ENCODE data around the gene ZFYVE19.
A peak's percentile ranks its signal among the peaks of the same experiment; 100 is the strongest.

Gene ZFYVE19

DNA sequence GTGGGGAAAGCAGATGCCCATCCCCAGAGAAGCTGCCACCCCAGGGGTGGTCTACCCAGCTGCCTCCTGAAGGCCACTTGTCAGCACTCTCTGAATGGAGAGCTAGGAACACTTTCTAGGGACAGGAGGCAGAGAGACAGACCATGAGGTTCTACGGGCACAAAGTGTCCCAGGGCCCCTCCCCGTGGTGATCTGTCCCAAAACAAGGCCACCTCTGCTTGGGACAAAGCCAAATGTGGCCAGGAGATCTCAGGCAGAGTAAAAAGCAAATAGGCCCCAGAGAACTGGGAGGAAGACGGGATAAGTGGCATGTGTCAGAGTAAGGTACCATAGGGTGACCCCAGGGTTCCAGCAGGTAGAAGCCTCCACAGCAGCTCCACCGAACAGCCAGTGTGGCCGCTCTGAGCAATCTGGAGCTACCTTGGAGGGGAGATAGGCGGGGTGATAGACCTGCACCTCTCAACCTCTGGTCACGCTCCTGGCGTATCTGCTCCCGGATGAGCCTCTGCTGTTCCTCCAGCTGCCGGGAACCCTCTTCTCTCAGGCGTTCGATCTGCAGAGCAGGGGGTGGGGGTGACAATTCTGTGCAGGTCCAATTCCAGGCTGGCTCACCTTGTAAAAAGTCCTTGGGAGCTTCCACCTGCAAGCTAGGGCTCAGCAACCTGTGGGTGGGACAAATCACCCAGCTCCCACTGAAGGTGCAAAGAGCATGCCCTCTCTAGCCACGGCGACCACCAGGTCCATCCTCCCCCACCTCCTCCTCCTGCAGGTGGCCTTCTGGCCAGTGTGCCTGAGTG lies 31.0 kb upstream of the ZFYVE19 start:
- DNase-seq = no peak

DNA sequence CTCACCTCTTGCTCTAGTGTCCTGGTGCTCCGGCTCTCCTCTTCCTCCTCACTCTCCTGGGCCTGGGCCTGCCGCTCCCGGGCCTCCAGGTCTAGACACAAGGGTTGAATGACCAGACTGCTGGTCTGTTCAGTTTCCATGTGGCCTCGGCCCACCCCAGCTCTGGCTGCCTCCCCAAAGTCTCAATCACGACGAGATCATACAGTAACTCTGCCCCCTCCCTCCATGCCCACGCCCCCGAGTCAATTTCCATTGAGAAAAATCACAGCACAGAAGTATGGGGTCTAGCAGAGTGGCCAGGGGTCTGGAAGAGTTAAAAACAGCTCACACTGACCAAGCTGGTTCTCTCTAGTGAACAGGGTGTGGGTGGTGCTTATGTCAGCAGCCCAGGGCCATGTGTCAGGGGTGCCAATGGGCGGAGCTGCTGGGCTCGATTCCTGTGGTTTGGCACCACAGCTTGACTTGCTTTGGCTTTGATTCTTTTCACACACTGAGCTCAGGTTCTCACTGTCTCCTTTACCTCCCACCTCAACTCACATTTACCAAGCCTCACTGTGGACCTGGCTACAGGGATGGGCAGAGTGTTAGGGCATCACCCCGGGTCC lies 30.2 kb upstream of the ZFYVE19 start:
- DNase-seq = peak; percentile 63 to 83 (median 80)

DNA sequence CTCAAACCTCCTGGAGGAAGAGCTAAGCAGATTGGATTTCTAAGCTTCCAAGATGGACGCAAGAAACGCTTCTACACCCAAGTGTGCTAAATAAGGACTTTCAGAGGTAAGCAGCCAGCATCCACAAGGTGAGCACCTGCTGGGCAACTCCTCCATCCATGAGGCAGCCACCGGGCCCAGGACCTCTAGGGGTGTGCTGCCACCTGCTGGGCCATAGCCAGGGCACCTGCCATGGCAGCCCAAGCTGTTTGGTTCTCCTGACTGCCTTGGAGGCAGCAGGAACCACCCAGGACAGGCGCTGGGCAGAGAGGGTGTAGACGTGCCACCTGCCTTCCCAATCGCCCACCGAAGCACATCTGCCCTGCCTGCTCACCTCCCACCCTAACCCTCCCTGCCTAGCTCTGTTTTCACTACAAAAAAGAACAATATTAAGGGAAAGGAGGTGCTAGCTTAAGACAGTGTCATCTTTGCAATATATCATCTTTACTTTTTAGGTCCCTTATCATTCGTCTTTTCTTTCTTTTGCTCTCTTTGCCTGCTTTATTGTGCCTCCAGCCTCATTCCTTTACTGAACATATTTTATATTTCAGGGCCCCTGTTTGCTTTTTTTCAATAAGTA lies 24.2 kb upstream of the ZFYVE19 start:
- peak; percentile 52 to 79 (median 68) for DNase-seq

DNA sequence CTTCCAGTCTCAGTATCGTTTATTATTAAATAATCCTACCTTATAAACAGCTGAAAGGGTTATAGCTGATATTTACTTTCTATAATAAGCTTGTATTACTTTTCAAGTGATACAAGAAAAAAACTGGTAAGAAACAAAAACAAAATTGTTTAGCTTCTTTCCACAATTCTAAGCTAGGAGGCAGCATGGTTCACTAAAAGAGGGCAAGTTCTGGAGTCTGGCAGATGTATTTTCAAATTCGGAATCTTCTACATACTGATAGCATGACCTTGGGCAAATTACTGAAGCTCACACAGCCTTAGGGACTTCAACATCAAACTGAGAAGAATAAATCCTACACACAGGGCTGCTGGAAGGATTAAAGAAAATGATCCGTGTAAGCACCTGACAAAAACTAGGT lies 21.7 kb upstream of the ZFYVE19 start:
- no peak for DNase-seq

DNA sequence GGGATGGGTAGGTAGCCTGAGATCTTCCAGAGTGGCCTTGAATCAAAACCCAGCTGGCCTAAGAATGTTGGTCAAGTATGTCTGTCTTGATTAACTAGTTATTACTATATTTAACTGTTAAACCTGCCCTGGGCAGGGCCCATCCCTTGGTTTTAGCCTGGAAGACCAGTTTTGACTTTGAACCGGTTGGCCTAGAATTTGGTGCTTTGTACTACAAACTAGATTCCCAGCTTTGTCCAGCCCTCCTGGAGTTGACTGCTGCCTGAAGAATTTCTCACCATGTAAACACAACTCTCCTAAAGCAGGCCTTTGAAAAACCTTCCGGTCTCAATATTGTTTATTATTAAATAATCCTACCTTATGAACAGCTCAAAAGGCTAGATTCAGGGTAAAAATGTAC lies 21.1 kb upstream of the ZFYVE19 start:
- no peak for DNase-seq

DNA sequence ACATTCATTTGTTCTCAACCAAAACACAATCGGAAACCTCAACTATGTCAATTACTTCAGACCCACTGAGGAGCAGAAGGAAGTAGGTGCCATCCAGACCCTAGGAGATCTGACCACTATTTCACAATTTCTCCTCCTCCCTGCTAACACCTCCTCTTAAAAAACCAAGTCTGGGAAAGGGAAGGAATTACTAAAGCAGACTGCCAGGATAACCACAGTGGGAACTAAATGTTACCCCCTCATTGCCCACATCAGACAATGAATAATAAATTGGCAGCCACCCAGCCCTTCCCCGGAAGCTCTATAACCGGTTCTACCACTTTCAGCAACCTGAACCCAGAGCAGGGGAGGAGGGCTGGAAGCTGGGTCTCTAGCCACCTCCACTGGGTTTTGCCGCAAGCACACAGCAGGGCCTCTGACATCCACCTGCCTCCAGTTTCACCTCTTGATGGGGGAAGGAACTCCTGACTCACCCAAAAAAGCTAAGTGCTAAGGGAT lies 19.5 kb upstream of the ZFYVE19 start:
- DNase-seq = peak; percentile 37 to 55 (median 50)

DNA sequence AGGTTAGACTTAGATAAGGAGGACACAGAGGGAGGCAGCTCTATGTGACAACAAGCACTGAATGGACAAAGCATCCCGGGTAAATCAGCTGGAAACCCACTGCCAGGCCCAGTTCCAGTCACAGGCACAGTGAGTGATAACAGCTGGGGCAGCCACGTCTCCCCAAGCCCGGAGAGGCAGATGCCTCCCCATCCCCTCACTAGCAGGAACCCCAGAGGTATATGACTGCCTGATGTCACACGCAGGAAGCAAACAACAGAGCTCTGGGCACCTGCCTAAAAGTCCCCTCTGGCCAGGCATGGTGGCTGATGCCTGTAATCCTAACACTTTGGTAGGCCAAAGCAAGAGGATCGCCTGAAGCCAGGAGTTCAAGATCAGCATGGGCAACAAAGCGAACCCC lies 18.9 kb upstream of the ZFYVE19 start:
- DNase-seq = no peak

DNA sequence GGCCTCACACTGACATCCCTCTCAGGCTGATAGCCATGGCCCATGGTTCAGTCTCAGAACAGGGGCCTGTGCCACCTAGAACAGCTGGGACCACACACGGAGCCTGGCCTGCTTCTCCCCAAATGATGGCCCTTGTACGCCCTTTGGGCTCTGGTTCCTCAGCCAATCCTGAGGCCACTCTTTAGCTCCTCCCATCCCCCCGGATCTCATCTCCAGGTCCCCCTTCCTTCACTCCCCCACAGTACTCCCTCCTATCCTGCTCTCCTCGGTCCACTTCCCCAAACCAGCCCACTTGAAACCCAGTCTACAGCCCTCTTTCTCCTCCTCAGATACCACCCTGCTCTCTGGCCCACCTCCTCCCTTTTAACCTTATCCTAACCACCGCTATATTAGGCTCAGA lies 17.8 kb upstream of the ZFYVE19 start:
- no peak for DNase-seq

DNA sequence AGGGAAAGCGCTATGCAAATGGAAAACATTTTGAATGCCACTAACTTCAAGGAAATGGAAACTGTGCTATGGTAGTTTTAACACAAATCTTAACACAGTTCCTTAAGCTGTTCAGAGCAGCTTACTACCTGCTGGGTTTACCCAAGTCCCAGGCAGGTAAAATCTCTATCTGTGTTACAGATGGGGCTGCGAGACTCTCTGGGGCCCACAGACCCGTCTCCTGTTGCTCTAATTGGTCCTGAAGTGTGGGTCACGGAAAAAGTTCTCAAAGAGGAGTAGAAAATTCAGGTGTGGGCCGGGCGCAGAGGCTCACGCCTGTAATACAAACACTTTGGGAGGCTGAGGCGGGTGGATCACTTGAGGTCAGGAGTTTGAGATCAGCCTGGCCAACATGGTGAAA lies 16.9 kb upstream of the ZFYVE19 start:
- DNase-seq = no peak

DNA sequence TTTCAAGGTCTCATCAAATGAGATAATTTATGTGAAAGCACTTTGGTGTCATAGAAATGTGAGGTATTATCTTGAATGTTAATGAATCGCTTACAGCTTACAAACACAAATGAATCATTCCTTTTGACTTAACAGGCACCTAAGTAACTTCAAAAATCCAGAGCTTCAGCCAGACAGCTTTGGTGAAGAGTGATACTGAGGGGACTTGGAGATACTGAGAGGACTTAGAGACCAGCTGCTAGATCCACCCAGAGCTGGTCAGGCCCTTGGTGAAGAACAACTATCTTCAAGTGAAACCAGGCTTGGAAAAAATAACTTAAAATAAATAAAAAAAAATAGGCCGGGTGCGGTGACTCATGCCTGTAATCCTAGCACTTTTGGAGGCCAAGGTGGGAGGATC lies 16.2 kb upstream of the ZFYVE19 start:
- DNase-seq = no peak

DNA sequence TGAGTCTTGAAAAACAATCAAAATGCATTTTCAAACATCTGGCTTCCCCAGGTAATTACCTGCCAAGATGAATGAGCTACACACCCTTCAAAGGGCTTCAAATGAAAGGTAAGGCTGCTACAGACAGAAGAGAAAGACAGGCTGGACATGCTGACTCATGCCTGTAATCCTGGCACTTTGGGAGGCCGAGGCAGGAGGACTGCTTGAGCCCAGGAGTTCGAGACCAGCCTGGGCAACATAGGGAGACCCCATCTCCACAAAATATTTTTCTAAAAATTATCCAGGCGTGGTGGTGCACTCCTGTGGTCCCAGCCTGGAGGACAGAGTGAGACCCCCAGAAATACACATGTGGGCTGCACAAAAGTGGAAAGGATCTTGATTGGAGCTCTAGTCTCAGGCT lies 14.5 kb upstream of the ZFYVE19 start:
- DNase-seq = no peak

DNA sequence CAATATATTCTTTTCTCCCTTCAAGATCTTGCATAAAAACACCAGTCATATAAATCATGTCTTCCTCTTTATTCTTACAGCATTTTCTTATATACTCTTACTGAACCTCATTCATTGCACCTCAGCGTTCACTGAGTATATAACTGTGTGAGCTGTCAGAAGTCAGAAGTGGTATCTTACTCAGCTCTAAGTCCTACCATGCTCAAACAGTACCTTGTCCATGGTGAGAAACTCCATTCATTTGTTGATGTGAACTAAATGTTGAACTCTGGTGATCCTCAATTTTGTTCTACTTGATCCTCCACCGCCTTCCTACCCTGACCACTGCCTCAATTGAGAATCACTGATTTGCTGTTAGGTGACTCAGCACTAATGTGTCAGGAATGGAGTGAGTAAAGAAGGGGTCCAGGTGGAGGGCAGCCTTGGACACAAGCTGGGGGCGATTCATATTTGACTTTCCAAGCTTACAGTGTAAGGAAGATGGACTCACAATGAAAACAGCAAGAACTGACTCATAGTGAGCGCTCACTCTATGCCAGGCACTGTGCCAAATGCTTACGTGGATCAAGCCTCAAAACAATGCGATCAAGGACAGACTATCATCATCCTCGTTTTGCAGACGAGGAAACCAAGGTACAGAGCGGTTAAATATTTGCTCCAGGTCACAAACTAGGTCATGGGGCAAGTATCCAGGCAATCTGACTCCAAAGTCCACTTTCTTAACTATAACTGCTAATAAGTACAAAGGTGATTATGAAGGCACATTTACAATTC lies 13.5 kb upstream of the ZFYVE19 start:
- peak; percentile 41 to 54 (median 49) for DNase-seq

DNA sequence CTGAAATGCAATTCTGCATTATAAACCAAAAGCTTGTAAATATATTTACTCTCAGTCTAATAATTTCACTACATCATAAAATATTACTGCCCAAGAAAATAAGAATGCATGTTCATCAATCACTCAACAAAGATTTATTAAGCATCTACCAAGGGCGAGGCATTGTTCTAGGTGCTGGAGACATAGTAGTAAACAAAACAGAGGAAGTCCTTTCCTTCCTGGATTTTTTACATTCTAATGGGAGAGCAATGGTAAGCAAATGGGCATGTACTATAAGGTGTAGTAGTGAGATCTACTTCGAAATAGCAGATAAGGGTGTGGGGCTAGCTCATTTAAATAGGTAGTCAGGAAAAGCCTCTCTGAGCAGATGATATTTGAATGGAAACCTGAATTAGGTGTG lies 10.8 kb upstream of the ZFYVE19 start:
- no peak for DNase-seq

DNA sequence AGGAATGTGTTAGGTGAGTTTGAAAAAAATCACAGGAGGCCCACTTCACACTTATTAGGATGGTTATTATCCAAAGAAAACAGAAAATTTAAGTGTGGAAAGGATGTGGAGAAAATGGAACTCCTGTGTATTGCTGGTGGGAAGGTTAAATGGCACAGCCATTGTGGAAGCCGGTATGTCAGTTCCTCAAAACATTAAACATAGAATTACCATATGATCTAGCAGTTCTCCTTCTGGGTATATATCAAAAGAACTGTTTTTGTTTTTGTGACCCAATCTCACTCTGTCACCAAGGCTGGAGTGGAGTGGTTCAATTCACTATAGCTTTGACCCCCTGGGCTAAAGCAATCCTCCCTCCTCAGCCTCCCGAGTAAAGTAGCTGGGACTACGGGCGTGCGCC lies 10.4 kb upstream of the ZFYVE19 start:
- peak; percentile 40 to 68 (median 54) for DNase-seq

DNA sequence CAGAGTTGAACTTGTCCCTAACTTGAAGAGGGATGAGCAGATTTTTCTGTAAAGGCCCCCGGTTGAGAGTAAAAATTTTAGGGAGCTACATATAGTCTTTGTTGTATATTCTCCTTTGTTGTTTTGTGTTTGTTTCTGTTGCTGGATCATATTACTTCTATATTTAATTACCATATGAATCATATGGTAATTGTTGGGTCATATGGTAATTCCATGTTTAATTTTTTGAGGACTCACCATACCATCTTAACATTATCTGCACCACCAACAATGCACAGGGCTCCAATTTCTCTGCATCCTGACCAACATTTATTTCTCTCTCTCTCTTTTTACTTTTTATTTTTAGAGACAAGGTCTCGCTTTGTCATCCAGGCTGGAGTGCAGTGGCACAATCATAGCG lies 7.4 kb upstream of the ZFYVE19 start:
- DNase-seq = no peak

DNA sequence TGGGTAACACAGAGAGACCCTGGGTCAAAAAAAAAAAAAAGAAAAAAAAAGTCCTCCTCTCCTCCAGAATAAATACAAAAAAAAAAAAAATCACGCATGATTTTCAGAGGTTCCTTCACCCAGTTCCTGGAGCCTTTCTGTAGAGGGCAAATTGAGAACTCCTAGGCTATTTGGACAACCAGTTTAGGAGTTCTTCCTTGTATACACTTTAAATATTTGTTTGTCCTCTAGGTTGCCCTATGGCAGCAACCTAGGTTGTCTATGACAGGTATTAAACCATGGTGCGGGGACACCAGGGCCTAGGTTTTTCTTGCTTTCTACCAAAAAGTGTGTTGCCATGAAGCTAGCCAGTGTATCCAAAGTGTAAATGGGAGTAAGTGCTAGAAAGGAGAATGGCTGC lies 3.8 kb upstream of the ZFYVE19 start:
- DNase-seq = no peak

DNA sequence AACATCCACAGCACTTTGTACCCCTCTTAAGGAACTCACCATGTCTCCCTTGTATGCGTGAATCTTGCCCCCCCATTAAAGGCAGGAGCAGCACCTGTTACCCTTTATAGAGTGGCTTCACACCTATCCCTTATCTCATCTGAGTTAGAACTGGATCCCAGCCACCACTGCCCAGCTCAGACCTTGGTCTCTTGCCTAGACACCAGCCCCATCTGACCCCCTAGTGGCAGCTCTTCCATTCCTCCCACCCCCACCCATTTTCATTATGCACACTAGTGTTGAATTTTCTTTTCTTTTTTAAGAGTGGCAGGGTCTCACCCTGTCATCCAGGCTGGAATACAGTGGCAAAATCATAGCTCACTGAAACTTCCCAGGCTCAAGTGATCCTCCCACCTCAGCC lies 3.2 kb upstream of the ZFYVE19 start:
- DNase-seq = no peak

DNA sequence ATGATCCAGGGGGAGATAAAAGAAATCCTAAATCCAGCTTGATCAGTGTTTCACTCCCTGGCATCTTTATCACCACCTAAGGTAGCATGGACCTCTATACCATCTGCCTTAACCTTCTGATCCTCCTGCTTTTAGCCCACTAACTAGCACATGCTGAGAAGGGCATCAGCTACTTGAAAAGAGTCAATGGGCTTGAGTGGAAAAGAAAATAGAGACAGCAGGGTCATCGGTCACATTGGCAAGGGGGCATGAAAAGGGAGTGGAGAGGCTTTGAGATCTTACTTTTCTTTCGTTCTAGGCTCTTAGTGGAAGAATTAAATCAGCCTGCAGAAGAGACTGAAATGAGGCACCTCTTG lies 239 bp upstream of the ZFYVE19 start:
- DNase-seq = no peak

DNA sequence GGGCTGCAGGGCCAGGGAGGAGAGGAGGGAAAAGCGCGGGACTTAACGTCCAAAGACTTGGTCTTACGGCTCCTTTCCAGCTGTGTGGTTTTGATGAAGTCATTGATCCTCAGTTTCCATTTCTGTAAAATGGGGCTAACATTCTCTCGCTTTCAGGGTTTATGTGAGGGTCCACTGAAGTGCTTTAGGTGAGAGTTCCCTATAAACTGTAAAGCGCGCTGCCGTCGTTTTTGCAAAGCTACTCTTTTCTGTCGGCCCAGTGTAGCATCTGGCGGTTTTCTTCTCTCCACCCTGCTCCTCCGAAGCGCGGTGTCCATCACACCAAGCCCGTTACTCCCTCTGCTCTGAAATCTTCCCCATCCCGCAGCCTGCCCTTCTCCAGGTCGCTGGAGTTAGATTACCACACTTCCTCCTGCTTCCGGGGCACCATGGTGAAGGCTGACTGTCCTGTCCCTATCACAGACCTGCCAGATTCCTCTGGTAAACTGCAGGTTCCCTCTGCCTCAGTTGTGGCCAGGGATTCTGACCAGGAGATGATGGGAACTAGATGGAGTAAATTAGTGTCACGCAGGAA lies 1.1 kb downstream of the ZFYVE19 start:
- peak in 1 of 4 experiments; percentile 41 for DNase-seq

DNA sequence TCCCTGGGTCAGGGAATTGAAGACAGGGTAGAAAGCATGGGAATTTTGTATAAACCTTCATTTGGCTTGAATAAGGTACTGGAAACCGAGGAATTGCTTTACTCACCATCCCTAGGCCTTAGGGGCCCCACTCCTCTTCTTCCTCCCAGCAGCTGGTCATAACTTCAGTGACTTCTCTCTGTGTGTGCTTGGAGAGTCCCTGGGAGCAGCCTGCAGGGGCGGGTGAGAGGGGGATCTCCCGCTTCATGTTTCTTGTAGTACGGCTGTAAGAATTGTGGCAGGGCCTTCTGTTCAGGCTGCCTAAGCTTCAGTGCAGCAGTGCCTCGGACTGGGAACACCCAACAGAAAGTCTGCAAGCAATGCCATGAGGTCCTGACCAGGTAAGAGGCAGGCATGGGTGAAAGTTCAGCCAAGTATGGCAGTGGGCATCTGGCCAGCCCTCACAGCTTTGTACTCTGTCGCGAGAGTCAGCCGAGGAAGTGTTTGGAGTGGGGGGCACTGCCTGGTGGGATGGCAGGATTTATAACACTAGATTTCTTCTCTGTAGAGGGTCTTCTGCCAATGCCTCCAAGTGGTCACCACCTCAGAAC lies 2.1 kb downstream of the ZFYVE19 start:
- DNase-seq = no peak

DNA sequence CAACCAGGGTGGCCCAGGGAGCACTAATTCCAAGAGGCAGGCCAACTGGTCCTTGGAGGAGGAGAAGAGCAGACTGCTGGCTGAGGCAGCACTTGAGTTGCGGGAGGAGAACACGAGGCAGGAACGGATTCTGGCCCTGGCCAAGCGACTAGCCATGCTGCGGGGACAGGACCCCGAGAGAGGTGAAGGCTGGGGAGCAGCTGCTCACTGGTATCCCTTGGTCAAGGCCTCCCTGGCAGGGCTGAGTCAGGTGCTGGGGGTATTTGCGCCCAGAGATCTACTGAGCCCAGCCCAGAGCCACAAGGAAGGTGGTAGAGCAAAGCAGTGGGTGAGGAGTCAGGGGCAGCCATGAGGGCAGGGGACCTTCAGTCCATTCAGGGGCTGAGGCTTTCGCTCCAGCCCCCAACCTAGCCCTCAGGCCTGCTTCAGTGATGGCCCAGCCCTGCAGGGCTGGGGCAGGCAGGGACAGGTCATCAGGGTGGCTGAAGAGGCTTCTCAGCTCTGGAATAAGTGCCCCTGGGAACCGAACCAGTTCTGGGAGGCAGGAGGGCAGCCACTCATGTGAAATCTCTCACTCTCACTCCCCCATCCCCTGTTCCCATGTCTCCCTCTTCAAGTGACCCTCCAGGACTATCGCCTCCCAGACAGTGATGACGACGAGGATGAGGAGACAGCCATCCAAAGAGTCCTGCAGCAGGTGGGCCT lies 6.0 kb downstream of the ZFYVE19 start:
- DNase-seq = no peak

Data from suppressor macrophage (primary cell).